ENCODE data around the gene EFCC1.

EFCC1 gene

DNA sequence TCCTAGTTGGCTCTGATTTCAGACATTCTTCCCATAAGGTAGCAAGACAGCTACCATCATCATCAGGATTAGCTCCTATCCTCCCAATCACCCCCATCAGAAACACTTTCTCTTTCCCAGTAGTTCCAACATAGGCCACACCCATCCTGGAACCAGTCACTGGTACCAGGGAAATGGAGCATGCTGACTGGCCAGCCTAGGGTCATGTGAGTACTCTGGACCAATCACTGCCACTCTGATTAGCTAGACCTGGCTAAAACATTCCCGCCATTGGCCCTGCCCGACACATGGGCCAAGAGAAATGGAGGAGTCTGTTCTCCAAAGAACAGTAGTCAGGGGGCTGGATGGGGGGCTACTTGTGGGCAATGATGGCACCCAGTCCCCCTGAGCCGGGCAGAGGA, 12.4 kb downstream of the EFCC1 start (continued):
- TF ChIP-seq GLIS3 (CRISPR knock-in tag; IDR thresholded peaks at IDR 0.05) (no peak), ESRRG (CRISPR knock-in tag; IDR thresholded peaks at IDR 0.05) (no peak), ISL1 (CRISPR knock-in tag; IDR thresholded peaks at IDR 0.05) (no peak)
- TF ChIP-seq, protein P1, sequence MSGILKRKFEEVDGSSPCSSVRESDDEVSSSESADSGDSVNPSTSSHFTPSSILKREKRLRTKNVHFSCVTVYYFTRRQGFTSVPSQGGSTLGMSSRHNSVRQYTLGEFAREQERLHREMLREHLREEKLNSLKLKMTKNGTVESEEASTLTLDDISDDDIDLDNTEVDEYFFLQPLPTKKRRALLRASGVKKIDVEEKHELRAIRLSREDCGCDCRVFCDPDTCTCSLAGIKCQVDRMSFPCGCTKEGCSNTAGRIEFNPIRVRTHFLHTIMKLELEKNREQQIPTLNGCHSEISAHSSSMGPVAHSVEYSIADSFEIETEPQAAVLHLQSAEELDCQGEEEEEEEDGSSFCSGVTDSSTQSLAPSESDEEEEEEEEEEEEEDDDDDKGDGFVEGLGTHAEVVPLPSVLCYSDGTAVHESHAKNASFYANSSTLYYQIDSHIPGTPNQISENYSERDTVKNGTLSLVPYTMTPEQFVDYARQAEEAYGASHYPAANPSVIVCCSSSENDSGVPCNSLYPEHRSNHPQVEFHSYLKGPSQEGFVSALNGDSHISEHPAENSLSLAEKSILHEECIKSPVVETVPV (CRISPR knock-in tag; IDR thresholded peaks at IDR 0.05): no peak
- TF ChIP-seq, protein P2, sequence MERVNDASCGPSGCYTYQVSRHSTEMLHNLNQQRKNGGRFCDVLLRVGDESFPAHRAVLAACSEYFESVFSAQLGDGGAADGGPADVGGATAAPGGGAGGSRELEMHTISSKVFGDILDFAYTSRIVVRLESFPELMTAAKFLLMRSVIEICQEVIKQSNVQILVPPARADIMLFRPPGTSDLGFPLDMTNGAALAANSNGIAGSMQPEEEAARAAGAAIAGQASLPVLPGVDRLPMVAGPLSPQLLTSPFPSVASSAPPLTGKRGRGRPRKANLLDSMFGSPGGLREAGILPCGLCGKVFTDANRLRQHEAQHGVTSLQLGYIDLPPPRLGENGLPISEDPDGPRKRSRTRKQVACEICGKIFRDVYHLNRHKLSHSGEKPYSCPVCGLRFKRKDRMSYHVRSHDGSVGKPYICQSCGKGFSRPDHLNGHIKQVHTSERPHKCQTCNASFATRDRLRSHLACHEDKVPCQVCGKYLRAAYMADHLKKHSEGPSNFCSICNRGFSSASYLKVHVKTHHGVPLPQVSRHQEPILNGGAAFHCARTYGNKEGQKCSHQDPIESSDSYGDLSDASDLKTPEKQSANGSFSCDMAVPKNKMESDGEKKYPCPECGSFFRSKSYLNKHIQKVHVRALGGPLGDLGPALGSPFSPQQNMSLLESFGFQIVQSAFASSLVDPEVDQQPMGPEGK (CRISPR knock-in tag; IDR thresholded peaks at IDR 0.05; ENCODE audit: borderline replicate concordance): no peak

DNA sequence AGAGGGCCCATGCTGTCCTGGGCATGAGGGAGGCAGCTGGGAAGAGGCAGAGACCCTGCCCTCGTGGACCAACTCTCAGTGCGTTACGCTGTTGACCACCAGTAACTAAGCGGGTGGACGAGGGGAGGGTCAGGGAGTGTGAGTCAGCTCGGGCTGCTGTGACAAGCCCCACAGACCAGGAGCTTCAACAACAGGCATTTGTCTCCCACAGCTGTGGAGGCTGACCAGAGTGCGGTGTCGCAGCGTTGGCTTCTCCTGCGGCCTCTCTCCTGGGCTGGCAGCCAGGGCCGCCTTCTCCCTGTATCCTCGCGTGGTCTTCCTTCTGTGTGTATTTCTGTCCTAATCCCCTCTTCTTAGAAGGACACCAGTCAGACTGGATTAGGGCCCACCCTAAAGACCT, 13.0 kb downstream of the EFCC1 start:
- no peak for ATAC-seq
- TF ChIP-seq SNAI2 (CRISPR knock-in tag; IDR thresholded peaks at IDR 0.05) (no peak), ISL1 (CRISPR knock-in tag; IDR thresholded peaks at IDR 0.05) (no peak), CSDC2 (CRISPR knock-in tag; IDR thresholded peaks at IDR 0.05) (no peak), RARB (CRISPR knock-in tag; IDR thresholded peaks at IDR 0.05) (no peak), ZNF565 (CRISPR knock-in tag; conservative IDR thresholded peaks at IDR 0.05; ENCODE audit: low read depth) (no peak)
- TF ChIP-seq, protein P1 (CRISPR knock-in tag; IDR thresholded peaks at IDR 0.05): no peak
- TF ChIP-seq, protein P2 (CRISPR knock-in tag; IDR thresholded peaks at IDR 0.05; ENCODE audit: borderline replicate concordance): no peak

DNA sequence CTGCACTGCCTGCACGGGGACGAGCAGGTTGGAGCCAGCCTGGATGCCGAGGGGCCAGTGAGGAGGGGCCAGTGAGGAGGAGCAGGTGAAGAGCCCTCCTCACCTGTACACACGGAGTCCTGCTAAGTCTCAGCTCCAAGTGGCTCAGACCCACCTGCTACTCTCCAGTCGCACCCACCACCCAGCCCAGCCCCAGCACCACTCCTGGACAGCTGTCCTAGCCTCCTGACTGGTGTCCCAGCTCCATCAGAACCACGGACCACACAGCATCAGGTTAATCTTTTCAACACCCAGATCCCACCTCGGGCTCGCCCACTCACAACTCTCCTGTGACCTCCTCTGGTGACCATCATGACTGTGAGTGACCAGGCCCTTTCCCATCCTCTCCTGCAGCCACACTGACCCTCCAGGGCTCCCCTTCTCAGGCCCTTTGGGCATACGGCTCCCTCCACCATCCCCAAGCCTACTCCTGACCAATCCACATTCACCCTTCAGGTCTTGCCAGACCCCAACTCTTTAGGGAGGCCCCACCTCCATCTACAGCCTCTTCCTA, 13.8 kb downstream of the EFCC1 start:
- TF ChIP-seq ZNF8 (CRISPR knock-in tag; IDR thresholded peaks at IDR 0.05) (no peak), ZNF70 (CRISPR knock-in tag; IDR thresholded peaks at IDR 0.05) (no peak)
- no peak for ATAC-seq

DNA sequence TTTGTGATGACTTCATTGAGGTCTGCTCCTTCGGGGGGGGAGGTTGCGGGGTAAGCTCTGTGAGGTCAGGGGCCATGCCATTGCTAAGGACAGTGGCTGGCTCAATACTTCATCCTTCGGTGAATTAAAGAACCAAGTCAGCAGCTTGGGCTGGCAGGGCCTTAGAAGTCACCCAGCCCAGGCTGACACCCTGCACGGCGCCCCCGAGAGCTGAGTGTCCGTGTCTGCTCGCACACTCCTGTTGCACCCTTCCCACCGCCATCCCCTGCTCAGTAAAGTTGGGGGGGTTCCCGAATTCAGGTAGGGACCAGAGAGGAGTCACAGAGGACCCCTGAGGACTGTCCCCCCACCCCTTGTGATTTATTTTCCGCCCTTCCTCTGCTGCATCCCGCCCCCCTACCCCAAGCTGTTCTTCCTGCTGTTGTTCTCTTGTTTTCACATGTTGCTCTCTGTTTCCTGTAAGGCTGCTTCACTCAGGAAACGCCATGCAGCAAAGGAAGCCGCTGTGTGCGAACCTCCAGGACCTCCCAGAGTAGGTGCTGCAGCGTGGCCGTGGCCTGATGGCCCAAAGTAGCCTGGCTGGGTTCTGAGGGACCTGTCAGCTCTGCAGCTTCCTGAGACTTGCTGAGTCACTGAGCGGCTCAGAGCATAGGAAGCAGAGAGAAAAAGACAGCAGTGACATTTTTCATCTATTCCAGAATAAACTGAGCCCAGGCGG, 14.4 kb downstream of the EFCC1 start:
- no peak for TF ChIP-seq ZFP3 (CRISPR knock-in tag; IDR thresholded peaks at IDR 0.05)
- TF ChIP-seq TCF4 (CRISPR knock-in tag; IDR thresholded peaks at IDR 0.05; ENCODE audit: borderline replicate concordance): no peak
- no peak for TF ChIP-seq PPARA (CRISPR knock-in tag; IDR thresholded peaks at IDR 0.05; ENCODE audit: borderline replicate concordance)
- TF ChIP-seq BACH2 (CRISPR knock-in tag; IDR thresholded peaks at IDR 0.05; ENCODE audit: borderline replicate concordance): no peak
- no peak for TF ChIP-seq TOX (CRISPR knock-in tag; IDR thresholded peaks at IDR 0.05; ENCODE audit: borderline replicate concordance)
- TF ChIP-seq, protein P2 (CRISPR knock-in tag; IDR thresholded peaks at IDR 0.05; ENCODE audit: borderline replicate concordance): no peak
- no peak for TF ChIP-seq ZC3H10 (CRISPR knock-in tag; IDR thresholded peaks at IDR 0.05)
- TF ChIP-seq GLIS3 (CRISPR knock-in tag; IDR thresholded peaks at IDR 0.05): no peak
- ATAC-seq: no peak

DNA sequence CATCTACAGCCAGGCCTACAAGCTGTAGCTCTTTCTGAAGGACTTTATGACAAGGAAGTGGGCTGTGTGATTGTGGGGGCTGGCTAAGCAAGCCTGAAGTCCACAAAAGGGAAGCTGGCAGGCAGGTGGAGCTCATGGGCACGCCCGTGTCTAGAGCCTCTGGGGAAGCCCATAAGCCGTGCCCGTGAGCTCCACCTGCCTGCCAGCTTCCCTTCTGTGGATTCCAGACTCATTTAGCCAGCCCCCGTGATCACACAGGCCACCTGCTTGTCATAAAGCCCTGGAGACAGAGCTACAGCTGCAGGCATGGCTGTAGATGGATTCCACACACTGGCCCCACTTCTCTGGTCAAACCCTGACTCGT, 15.2 kb downstream of the EFCC1 start:
- TF ChIP-seq TOX (CRISPR knock-in tag; IDR thresholded peaks at IDR 0.05; ENCODE audit: borderline replicate concordance) (no peak), SNAI2 (CRISPR knock-in tag; IDR thresholded peaks at IDR 0.05) (no peak), CSDC2 (CRISPR knock-in tag; IDR thresholded peaks at IDR 0.05) (no peak), TCF4 (CRISPR knock-in tag; IDR thresholded peaks at IDR 0.05; ENCODE audit: borderline replicate concordance) (no peak), ZNF8 (CRISPR knock-in tag; IDR thresholded peaks at IDR 0.05) (no peak), ZFP3 (CRISPR knock-in tag; IDR thresholded peaks at IDR 0.05) (no peak)
- TF ChIP-seq, protein P1 (CRISPR knock-in tag; IDR thresholded peaks at IDR 0.05): no peak
- TF ChIP-seq, protein P3, sequence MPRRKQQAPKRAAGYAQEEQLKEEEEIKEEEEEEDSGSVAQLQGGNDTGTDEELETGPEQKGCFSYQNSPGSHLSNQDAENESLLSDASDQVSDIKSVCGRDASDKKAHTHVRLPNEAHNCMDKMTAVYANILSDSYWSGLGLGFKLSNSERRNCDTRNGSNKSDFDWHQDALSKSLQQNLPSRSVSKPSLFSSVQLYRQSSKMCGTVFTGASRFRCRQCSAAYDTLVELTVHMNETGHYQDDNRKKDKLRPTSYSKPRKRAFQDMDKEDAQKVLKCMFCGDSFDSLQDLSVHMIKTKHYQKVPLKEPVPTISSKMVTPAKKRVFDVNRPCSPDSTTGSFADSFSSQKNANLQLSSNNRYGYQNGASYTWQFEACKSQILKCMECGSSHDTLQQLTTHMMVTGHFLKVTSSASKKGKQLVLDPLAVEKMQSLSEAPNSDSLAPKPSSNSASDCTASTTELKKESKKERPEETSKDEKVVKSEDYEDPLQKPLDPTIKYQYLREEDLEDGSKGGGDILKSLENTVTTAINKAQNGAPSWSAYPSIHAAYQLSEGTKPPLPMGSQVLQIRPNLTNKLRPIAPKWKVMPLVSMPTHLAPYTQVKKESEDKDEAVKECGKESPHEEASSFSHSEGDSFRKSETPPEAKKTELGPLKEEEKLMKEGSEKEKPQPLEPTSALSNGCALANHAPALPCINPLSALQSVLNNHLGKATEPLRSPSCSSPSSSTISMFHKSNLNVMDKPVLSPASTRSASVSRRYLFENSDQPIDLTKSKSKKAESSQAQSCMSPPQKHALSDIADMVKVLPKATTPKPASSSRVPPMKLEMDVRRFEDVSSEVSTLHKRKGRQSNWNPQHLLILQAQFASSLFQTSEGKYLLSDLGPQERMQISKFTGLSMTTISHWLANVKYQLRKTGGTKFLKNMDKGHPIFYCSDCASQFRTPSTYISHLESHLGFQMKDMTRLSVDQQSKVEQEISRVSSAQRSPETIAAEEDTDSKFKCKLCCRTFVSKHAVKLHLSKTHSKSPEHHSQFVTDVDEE (CRISPR knock-in tag; IDR thresholded peaks at IDR 0.05): no peak
- ATAC-seq: no peak

Measured in SK-N-SH treated with all-trans-retinoic acid at 6 μM for 48 hours (cell line).